ENCODE results near the gene PALD1. TPM values are rescaled to one million over a fixed set of nuclear protein-coding genes. Genes with fewer than 3 reads are reported as not detected.

Gene PALD1
- polyA plus RNA-seq, 3 donors, result 0.04 to 0.11 TPM; not detected in 1

DNA sequence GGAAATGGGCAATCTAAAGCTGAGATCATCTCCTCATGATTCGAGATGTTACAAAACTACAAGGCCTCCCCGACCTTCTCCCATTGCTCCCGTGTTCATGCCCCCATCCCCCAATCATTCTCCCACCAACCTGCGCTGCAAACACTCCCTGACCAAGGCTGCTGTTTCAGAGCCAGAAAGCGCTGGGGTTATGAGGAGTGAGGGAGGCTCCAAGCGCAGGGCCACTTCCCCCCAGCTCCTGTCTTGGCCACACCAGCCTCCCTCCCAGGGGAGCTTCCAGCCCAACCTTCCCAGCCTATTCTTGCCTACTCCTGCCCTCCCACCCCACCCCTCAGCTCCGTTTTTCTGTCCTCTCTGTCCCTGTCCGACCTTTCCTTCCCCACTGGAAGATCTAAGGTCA is 22.4 kb upstream of the PALD1 start:
- Histone ChIP-seq H4K20me1 (ENCODE audit: insufficient read depth, low read length) (no peaks in the 10 kb centered on the region), H3K9me3 (replicated peaks in 1 of 2; ENCODE audit: control insufficient read depth in 1 of 2, insufficient read depth in 1 of 2, low read length in 2 of 2) (peaks cover 2 to 6% of the 10 kb centered on the region in 2 donors), H3K9ac (ENCODE audit: insufficient read depth, low read length, poor library complexity, severe bottlenecking) (no peak overlapping the region), H3K4me2 (replicated peaks; ENCODE audit: extremely low read depth, low read length, poor library complexity, severe bottlenecking) (no peak overlapping the region), H3K4me1 (ENCODE audit: control insufficient read depth in 1 of 2, insufficient read depth in 2 of 2, low read length in 2 of 2) (peaks cover 8 to 11% of the 10 kb centered on the region in 2 donors), H3K4me3 (replicated peaks in 1 of 3; ENCODE audit: low read depth in 2 of 3, low read length in 3 of 3) (no peak overlapping the region), H3K36me3 (replicated peaks in 1 of 2; ENCODE audit: control insufficient read depth in 1 of 2, insufficient read depth in 2 of 2, low read length in 2 of 2) (no peaks in the 10 kb centered on the region), H2AFZ (ENCODE audit: insufficient read depth, low read depth, low read length, poor library complexity, severe bottlenecking) (no peak overlapping the region), H3K79me2 (ENCODE audit: insufficient read depth, low read length) (no peaks in the 10 kb centered on the region), H3K27ac (ENCODE audit: low read depth in 1 of 2, low read length in 2 of 2) (no peak overlapping the region), H3K27me3 (ENCODE audit: control insufficient read depth in 2 of 2, insufficient read depth in 2 of 2, low read length in 2 of 2) (peaks cover 12 to 40% of the 10 kb centered on the region in 2 donors)
- TF ChIP-seq, protein P1, sequence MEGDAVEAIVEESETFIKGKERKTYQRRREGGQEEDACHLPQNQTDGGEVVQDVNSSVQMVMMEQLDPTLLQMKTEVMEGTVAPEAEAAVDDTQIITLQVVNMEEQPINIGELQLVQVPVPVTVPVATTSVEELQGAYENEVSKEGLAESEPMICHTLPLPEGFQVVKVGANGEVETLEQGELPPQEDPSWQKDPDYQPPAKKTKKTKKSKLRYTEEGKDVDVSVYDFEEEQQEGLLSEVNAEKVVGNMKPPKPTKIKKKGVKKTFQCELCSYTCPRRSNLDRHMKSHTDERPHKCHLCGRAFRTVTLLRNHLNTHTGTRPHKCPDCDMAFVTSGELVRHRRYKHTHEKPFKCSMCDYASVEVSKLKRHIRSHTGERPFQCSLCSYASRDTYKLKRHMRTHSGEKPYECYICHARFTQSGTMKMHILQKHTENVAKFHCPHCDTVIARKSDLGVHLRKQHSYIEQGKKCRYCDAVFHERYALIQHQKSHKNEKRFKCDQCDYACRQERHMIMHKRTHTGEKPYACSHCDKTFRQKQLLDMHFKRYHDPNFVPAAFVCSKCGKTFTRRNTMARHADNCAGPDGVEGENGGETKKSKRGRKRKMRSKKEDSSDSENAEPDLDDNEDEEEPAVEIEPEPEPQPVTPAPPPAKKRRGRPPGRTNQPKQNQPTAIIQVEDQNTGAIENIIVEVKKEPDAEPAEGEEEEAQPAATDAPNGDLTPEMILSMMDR (IDR thresholded peaks at IDR 0.05), result no peak
- peaks cover 0 to 5% (median 0%) of the 10 kb centered on the region in 7 donors for H3K9me3 Mint-ChIP-seq
- DNase-seq, result no peak
- peaks cover 0 to 1% of the 10 kb centered on the region in 2 donors for H3K36me3 Mint-ChIP-seq
- peaks cover 13% of the 10 kb centered on the region for H3K4me1 Mint-ChIP-seq
- 80% methylated on average over 1 of the region's 8 CpGs for WGBS (ENCODE audit: insufficient coverage)
- H3K4me3 Mint-ChIP-seq, result no peak overlapping the region
- H3K27ac Mint-ChIP-seq, result no peak overlapping the region
- H3K27me3 Mint-ChIP-seq (ENCODE audit: low read depth in 3 of 3), result peaks cover 46 to 63% (median 46%) of the 10 kb centered on the region in 3 donors
- intact Hi-C loops (cut with micrococcal nuclease), result no loop called here

DNA sequence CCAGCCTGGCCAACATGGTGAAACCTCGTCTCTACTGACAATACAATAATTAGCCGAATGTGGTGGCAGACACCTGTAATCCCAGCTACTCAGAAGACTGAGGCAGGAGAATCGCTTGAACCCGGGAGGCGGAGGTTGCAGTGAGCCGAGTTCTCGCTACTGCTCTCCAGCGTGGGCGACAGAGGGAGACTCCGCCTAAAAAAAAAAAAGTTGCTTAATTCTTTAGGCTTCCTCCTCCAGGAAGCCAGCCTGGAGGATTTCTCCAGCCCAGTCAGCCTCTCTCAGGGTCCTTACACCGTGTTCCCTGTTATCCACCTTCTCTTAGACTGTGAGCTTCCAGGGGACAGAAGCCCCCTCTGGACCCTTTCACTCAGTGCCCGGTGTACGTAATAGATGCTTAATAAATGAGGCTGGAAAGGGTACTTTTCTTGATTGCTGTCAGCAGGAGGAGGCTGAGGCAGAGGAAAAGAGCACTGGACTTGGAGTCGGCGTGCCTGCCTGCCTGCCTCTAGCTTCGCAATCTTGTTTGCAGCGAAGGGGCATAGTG is 20.7 kb upstream of the PALD1 start:
- Histone ChIP-seq H3K4me3 (replicated peaks in 1 of 3; ENCODE audit: low read depth in 2 of 3, low read length in 3 of 3) (peak overlapping the region in 1 of 3 experiments; percentile 36), H2AFZ (ENCODE audit: insufficient read depth, low read depth, low read length, poor library complexity, severe bottlenecking) (no peak overlapping the region), H4K20me1 (ENCODE audit: insufficient read depth, low read length) (no peaks in the 10 kb centered on the region), H3K9ac (ENCODE audit: insufficient read depth, low read length, poor library complexity, severe bottlenecking) (peak overlapping the region; percentile 4), H3K4me1 (ENCODE audit: control insufficient read depth in 1 of 2, insufficient read depth in 2 of 2, low read length in 2 of 2) (peaks cover 8 to 11% of the 10 kb centered on the region in 2 donors), H3K27ac (ENCODE audit: low read depth in 1 of 2, low read length in 2 of 2) (no peak overlapping the region), H3K9me3 (replicated peaks in 1 of 2; ENCODE audit: control insufficient read depth in 1 of 2, insufficient read depth in 1 of 2, low read length in 2 of 2) (peaks cover 2 to 6% of the 10 kb centered on the region in 2 donors), H3K79me2 (ENCODE audit: insufficient read depth, low read length) (no peaks in the 10 kb centered on the region), H3K4me2 (replicated peaks; ENCODE audit: extremely low read depth, low read length, poor library complexity, severe bottlenecking) (peak overlapping the region; percentile 36), H3K27me3 (ENCODE audit: control insufficient read depth in 2 of 2, insufficient read depth in 2 of 2, low read length in 2 of 2) (peaks cover 12 to 40% of the 10 kb centered on the region in 2 donors), H3K36me3 (replicated peaks in 1 of 2; ENCODE audit: control insufficient read depth in 1 of 2, insufficient read depth in 2 of 2, low read length in 2 of 2) (no peaks in the 10 kb centered on the region)
- H3K4me1 Mint-ChIP-seq, result peaks cover 13% of the 10 kb centered on the region
- H3K9me3 Mint-ChIP-seq, result peaks cover 0 to 5% (median 0%) of the 10 kb centered on the region in 7 donors
- intact Hi-C loops (cut with micrococcal nuclease), result no loop called here
- no peak overlapping the region for H3K27ac Mint-ChIP-seq
- no peak for DNase-seq
- TF ChIP-seq, protein P1 (IDR thresholded peaks at IDR 0.05), result no peak
- peak overlapping the region in 1 of 2 donors; percentile 80 for H3K4me3 Mint-ChIP-seq
- peaks cover 0 to 1% of the 10 kb centered on the region in 2 donors for H3K36me3 Mint-ChIP-seq
- WGBS (ENCODE audit: insufficient coverage), result 47% methylated on average over 14 of the region's 17 CpGs
- H3K27me3 Mint-ChIP-seq (ENCODE audit: low read depth in 3 of 3), result peaks cover 46 to 57% (median 46%) of the 10 kb centered on the region in 3 donors
